Mucosa of stomach (tissue), 1 donor: Measurements from ENCODE around the gene RAD51B.

Experiments used
- H3K27me3 ChIP-seq: one replicate; pipeline ENCODE4 v1.7.0; 2013; ENCODE audit warnings: mild to moderate bottlenecking, low read length; ENCODE audit not compliant: control insufficient read depth, insufficient read depth
- H3K36me3 ChIP-seq: one replicate; pipeline ENCODE4 v1.7.0; 2013; ENCODE audit warnings: low read length; ENCODE audit not compliant: control insufficient read depth, insufficient read depth
- H3K4me1 ChIP-seq: one replicate; pipeline ENCODE4 v1.7.0; 2013; ENCODE audit warnings: mild to moderate bottlenecking, low read length; ENCODE audit not compliant: control insufficient read depth, insufficient read depth
- H3K4me3 ChIP-seq: one replicate; pipeline ENCODE4 v1.7.0; 2013; ENCODE audit warnings: low read length
- H3K9ac ChIP-seq: one replicate; pipeline ENCODE4 v1.7.0; 2013; ENCODE audit warnings: mild to moderate bottlenecking, low read length, moderate library complexity
- H3K9me3 ChIP-seq: one replicate; pipeline ENCODE4 v1.7.0; 2013; ENCODE audit warnings: mild to moderate bottlenecking, low read length, moderate library complexity; ENCODE audit not compliant: control insufficient read depth
- donor health status: Pancreatic carcinoma.

The RAD51B gene

DNA sequence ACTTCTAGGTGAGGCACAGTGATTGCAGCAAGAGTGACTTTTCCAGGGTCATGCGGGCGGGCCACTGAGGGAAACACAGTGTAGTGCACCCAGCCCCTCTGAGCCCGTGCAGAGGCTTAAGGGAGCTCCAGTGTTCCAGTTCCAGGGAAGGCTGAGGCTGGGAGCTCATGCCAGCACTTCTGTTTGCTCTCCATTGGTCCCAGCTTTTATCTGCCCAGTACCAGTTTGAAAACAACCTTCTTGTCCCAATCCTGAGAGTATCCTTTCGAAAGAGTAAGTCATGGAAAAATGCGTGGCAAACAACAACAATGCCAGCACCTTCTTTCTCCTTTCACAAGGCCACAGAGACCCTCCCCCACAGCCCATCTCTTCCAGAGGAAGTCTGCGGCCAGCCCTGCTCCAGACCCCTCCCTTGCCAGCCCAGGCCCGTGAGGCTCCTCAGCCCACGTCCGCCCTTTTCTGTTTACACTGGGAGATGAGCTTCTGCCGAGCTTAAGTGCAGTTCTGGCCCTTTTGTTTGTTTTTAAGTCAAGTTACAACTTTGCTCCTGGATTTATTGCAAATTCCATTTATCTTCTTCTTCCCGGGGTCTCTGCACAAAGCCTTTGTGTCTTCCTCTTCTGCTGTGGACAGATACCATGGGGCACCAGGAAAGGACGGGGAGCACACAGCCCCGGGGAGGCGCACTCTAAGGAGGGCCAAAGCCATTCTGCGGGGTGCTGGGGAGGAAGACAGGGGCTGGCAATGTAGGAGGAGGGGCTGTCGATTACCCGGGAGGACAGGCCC lies 787.7 kb downstream of the RAD51B start:
- Histone ChIP-seq H3K9ac (peak overlapping the region; percentile 30), H3K4me1 (peaks cover 48% of the 10 kb centered on the region), H3K27me3 (no peaks in the 10 kb centered on the region), H3K36me3 (no peaks in the 10 kb centered on the region), H3K9me3 (no peaks in the 10 kb centered on the region), H3K4me3 (no peak overlapping the region)

DNA sequence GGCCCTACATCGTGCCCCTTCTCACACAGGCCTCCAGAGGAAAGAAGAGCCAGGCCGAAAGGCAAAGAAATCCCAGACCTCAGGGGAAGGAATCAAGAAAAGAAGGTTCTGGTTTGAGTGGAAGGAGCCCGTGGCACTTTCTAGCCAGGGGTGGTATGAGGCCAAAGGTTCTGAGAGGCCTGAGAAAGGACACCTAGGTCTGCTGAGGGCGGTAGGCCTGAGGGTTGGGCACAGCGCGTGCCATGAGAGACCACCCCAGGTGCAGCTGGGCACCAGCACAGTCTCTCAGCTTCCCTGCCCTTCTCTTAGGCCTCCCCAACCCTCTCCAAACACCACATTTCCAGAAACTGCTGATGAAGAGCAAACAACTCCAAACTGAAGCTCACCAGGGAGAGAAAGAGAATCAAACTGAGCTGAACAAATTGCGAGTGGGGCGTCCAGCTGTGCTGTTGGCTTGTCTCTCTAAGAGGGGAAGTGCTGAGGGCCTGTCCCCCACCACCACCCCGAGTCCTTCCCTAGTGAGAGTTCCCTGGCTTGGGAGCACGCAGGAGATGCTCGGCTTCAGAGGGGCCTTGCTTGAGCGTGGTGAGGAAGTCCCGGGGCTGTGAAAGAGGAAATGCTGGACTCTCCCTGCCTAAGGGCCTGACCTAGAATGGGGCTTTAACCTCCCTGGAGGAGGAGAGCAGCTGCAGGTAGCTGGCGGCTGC lies 788.4 kb downstream of the RAD51B start:
- Histone ChIP-seq H3K4me1 (peaks cover 50% of the 10 kb centered on the region), H3K9me3 (no peaks in the 10 kb centered on the region), H3K27me3 (no peaks in the 10 kb centered on the region), H3K36me3 (no peaks in the 10 kb centered on the region), H3K9ac (peak overlapping the region; percentile 30), H3K4me3 (no peak overlapping the region)

DNA sequence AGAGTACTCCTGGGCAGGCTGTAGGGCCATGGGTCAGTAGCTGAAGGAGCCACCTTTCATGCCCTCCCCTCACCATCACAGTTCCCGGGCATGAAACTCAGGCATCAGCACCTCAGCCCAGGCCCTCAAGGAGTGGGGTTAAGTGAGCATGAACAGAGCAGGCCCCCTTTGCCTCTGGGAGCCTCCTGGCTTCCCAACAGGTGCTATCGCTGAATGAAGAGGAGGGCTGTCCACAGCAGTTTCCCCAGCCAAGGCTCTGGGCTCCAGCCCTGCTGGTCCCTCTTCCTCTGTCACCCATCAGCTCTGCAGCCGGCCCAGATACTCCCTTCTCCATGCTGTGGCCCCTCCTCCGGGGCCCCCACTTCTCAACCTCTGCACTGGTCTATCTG lies 789.0 kb downstream of the RAD51B start:
- H3K4me3 ChIP-seq = no peak overlapping the region
- H3K9me3 ChIP-seq = no peaks in the 10 kb centered on the region
- no peak overlapping the region for H3K9ac ChIP-seq
- no peaks in the 10 kb centered on the region for H3K27me3 ChIP-seq
- no peaks in the 10 kb centered on the region for H3K36me3 ChIP-seq
- H3K4me1 ChIP-seq = peaks cover 50% of the 10 kb centered on the region

DNA sequence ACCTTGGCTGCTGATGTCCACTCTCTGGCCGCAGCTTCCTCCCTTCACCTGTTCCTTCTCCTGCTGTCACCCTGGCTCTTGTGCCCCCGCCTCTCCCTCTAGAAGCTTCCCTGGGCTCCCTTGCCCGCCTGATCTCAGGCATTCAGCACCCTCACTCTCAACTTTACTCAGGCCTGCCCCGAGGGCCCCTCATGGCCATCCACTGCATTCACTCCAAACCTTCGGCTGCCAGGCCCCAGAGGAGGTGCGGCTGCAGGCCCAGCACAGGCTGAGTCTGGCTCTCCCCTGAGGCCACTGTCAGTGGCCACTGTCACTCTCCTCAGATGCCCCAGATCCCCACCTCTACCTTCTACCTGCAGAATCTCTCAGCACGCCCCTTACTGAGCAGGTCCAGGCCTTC lies 789.4 kb downstream of the RAD51B start:
- H3K4me1 ChIP-seq = peaks cover 50% of the 10 kb centered on the region

DNA sequence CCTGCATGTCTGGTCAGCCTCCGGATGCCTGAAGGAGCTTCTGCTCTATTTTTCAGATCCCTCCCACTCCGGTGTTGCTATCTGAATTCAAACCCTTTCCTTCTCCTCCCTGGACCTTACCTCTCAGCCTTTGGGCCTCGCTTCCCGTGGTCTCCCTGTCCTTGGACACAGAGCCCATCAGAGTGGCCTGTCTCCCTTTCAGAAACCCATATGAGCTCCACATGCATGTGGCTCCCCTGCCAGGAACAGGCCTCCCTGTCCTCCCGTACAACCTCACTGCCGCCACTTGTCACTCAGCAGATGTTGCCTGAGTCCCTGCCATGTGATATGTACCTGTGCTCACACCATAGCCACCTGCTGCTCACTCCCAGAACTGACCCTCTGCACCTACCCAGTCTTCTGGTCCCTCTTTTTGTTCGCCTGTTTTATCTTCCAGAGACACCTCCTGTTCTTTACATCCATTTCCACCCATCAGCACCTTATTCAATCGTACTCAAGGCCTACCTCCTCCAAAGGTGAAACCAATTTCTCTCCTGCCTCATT lies 790.7 kb downstream of the RAD51B start:
- Histone ChIP-seq H3K9ac (no peak overlapping the region), H3K27me3 (no peaks in the 10 kb centered on the region), H3K4me1 (peaks cover 50% of the 10 kb centered on the region), H3K9me3 (no peaks in the 10 kb centered on the region), H3K36me3 (no peaks in the 10 kb centered on the region), H3K4me3 (no peak overlapping the region)

More for the DNA sequence above, 789.4 kb downstream of the RAD51B start:
- Histone ChIP-seq H3K27me3 (no peaks in the 10 kb centered on the region), H3K4me3 (no peak overlapping the region), H3K9ac (no peak overlapping the region), H3K9me3 (no peaks in the 10 kb centered on the region), H3K36me3 (no peaks in the 10 kb centered on the region)

DNA sequence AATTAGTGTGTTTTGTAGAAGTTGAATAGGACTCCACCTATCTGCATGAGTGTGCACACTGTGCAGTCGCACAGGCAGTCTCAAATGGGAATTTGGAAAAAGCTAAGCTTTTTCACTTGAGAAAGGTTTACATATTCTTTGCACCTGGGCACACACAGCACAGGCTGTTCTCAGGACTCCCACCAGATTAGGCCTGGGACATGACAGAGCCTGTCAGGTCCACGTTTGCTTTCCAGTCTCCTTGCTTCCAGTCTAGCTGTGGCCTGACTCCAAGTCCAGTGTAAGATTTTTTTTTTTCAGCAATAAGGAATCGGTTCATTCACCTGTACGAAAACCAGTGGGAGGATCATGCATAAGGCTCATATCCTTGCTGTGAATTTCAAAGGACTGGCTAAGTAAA lies 792.0 kb downstream of the RAD51B start:
- no peaks in the 10 kb centered on the region for H3K9me3 ChIP-seq
- H3K4me3 ChIP-seq = no peak overlapping the region
- no peaks in the 10 kb centered on the region for H3K36me3 ChIP-seq

DNA sequence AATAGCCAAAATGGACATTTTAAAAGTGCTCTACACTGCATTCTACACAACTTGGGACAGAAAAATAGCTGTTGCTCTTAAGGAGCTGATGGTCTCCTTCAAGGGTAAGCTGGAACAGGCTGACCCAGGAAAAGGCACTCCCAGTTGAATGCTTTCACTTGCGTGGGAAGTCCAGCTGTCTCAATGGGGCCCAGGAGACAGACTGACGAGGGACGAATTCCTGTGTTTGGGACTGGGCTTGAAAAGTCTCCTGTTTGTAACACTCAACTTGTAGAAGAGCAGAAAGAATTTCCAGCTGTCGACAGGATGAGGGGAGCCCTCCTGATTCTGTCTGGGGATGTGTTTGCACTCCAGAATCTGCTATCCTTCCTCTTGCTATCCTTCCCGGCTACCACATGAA lies 792.5 kb downstream of the RAD51B start:
- Histone ChIP-seq H3K9me3 (no peaks in the 10 kb centered on the region), H3K9ac (no peak overlapping the region), H3K4me3 (no peak overlapping the region), H3K27me3 (no peaks in the 10 kb centered on the region), H3K36me3 (no peaks in the 10 kb centered on the region), H3K4me1 (peaks cover 43% of the 10 kb centered on the region)

More for the DNA sequence above, 792.0 kb downstream of the RAD51B start:
- Histone ChIP-seq H3K27me3 (no peaks in the 10 kb centered on the region), H3K9ac (no peak overlapping the region), H3K4me1 (peaks cover 47% of the 10 kb centered on the region)

DNA sequence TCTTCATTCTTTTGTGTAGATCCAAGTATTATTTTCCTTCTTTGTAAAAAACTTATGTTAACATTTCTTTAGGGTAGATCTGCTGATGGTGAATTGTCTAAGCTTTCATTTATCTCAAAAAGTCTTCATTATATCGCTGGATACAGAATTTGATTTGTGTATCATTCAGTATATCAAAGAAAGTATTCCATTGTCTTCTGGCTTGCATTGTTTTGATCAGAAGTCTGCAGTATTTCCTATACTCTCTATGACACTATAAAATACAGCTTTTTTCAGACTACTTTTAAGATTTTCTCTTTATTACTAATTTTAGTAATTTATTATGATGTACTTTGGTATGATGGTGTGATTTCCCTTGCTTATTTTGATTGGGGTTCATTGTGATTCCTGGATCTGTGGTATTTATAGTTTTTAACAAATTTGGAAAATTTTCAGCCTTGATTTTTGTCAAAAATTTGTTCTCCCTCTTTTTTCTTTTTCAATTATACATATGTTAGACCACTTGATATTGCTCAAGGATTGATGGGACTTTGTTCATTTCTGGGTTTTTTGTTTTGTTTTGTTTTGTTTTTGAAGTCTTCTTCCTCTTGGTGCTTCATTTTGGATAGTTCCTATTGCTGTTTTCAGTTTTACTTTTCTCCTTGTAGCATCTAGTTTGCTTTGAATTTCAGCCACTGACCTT lies 796.8 kb downstream of the RAD51B start:
- Histone ChIP-seq H3K4me3 (no peak overlapping the region), H3K27me3 (no peaks in the 10 kb centered on the region), H3K36me3 (no peaks in the 10 kb centered on the region), H3K9ac (no peak overlapping the region), H3K4me1 (peaks cover 16% of the 10 kb centered on the region), H3K9me3 (no peaks in the 10 kb centered on the region)

DNA sequence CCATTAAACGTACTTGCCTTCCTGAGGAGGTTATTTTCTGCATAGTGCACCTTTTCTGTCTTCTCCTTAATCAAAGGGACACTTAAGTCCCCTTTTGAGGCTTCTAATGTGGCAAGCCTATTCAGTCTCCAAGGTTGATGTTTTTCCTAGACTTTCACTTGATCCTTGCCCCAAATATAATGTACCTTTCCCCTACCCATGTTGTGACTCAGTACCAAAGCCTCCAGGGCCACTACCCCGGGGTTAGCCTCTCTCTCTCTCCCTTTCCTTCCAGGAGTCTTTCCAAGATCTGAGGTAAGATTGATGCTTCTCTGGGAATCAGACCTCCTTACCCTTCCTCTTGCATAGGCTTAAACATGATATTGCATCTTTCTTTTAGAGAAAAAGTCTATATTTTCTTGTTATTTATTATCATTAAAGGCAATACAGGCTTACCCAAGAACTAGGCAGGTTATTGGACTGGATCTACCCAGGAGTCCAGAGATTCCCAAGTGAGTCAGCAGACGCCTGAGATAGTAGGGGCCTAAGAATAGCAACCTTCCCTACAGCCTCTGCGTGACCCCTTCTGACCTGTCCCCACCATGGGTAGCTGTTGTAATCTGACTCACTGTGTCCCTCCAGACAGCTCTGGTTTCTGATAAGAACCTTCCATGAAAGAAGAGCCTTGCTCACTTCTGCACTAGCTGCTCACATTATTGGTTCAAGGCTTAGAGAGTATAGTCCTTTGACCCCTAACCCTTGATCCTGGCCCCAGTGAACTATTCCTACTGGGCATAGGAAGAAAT lies 800.4 kb downstream of the RAD51B start:
- Histone ChIP-seq H3K9ac (no peak overlapping the region), H3K4me1 (peaks cover 12% of the 10 kb centered on the region), H3K9me3 (no peaks in the 10 kb centered on the region), H3K4me3 (no peak overlapping the region), H3K36me3 (no peaks in the 10 kb centered on the region), H3K27me3 (no peaks in the 10 kb centered on the region)

DNA sequence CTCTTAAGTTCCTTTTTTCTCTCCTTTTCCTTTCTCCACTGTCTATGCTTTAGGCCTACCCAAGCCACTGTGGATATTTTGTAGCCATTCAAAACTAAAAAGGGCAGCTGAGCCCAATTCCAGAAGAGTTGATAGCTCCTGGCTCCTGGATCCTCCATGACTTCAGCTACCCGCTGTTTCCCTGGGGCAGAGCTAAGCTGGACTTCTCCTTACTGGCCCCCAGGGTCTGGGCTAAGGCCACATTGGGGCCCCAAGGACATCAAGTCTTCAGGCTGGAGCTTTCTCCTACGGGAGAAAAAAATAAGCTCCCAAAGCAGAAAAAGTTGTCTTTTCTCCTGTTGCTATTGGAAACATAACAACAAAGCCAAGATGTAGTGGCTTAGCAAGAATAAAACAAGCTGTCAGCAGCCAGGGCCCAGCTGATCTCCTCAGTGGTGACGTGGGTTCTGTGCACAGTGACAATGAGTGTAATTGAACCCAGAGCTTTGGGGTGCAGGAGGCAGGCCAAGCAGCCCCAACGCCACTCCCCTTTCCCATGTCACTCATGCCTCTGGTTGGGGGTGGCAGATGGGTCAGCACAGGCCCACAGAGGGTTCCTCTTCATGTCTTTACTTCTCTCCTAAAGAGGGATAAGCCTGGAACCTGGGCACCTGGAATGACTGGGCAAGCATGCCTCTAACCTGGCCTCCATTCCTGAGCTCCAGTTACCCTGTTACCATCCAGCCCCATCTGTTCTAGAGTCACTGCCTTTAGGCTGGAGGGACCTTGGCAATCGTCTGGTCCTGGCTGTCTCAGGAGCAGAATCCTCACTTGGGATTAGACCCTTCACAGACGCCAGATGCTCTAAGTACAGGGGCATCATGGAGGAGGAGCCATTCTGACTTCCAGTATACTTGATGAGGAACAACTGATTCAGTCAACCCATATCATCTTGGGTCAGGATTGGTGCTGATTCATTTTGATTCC lies 802.1 kb downstream of the RAD51B start:
- no peaks in the 10 kb centered on the region for H3K36me3 ChIP-seq
- no peak overlapping the region for H3K9ac ChIP-seq
- no peaks in the 10 kb centered on the region for H3K27me3 ChIP-seq
- peaks cover 12% of the 10 kb centered on the region for H3K4me1 ChIP-seq
- H3K9me3 ChIP-seq = no peaks in the 10 kb centered on the region
- no peak overlapping the region for H3K4me3 ChIP-seq

DNA sequence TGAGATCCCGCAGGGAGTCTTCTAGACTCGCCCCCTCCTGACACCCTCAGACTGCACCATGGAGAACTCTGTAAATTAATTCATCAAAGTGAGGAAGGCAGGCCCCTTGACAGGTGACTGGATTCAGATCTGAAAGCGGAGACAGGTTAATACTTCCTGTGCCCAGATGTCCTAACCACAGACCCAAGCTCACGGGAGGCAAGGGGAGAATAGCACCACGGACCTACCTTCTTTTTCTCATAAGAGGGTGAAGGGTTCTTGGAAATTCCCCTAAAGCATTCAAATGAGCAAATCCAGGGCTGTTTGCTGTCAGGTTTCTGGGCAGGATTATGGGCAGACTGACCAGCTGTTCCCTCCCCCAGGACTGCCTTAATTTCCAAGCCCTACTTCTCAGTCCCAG lies 803.3 kb downstream of the RAD51B start:
- no peaks in the 10 kb centered on the region for H3K36me3 ChIP-seq
- H3K9ac ChIP-seq = no peak overlapping the region
- H3K9me3 ChIP-seq = no peaks in the 10 kb centered on the region
- H3K4me3 ChIP-seq = no peak overlapping the region
- peaks cover 20% of the 10 kb centered on the region for H3K4me1 ChIP-seq
- no peaks in the 10 kb centered on the region for H3K27me3 ChIP-seq
